ENCODE measurements around the gene PTPN13.

The PTPN13 gene

GRCh38 chr4:86833615-86834014 lies 239.5 kb downstream of the PTPN13 start:
- Histone ChIP-seq H3K4me3 (ENCODE audit: low read depth, low read length) (no peak overlapping the region), H3K9ac (ENCODE audit: low read depth, low read length) (no peak overlapping the region), H3K9me3 (ENCODE audit: control insufficient read depth, insufficient read depth, low read length) (no peaks in the 10 kb centered on the region), H3K27me3 (ENCODE audit: control insufficient read depth, insufficient read depth, low read length) (no peaks in the 10 kb centered on the region), H3K36me3 (ENCODE audit: control insufficient read depth, insufficient read depth, low read length) (no peaks in the 10 kb centered on the region), H3K4me1 (ENCODE audit: control insufficient read depth, insufficient read depth, low read length) (no peaks in the 10 kb centered on the region)

GRCh38 chr4:86834901-86835300 lies 240.8 kb downstream of the PTPN13 start:
- Histone ChIP-seq H3K9ac (ENCODE audit: low read depth, low read length) (no peak overlapping the region), H3K4me3 (ENCODE audit: low read depth, low read length) (no peak overlapping the region), H3K36me3 (ENCODE audit: control insufficient read depth, insufficient read depth, low read length) (no peaks in the 10 kb centered on the region), H3K9me3 (ENCODE audit: control insufficient read depth, insufficient read depth, low read length) (no peaks in the 10 kb centered on the region), H3K27me3 (ENCODE audit: control insufficient read depth, insufficient read depth, low read length) (no peaks in the 10 kb centered on the region), H3K4me1 (ENCODE audit: control insufficient read depth, insufficient read depth, low read length) (no peaks in the 10 kb centered on the region)

DNA sequence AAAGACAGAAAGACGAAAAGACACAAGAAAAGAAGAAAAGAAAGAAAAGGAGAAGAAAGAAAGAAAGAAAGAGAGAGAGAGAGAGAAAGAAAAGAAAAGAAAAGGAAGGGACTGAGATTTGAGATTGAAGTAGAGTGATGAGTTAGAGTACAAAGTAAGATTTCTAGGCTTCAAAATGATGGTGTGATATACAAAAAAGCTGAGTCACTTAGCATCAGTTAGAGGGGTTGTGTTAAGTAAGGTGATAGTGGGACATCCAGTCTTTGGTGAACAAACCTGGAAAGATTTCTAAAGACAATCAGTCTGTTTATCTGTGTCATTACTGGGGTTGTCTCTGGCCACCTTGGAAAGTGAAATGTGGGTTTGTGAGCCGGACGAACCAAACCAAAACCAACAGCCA lies 241.6 kb downstream of the PTPN13 start:
- Histone ChIP-seq H3K9me3 (ENCODE audit: control insufficient read depth, insufficient read depth, low read length) (no peaks in the 10 kb centered on the region), H3K36me3 (ENCODE audit: control insufficient read depth, insufficient read depth, low read length) (no peaks in the 10 kb centered on the region), H3K27me3 (ENCODE audit: control insufficient read depth, insufficient read depth, low read length) (no peaks in the 10 kb centered on the region), H3K9ac (ENCODE audit: low read depth, low read length) (no peak overlapping the region), H3K4me1 (ENCODE audit: control insufficient read depth, insufficient read depth, low read length) (no peaks in the 10 kb centered on the region), H3K4me3 (ENCODE audit: low read depth, low read length) (no peak overlapping the region)

- Histone ChIP-seq H3K4me3 (ENCODE audit: low read depth, low read length) (no peak overlapping the region), H3K9ac (ENCODE audit: low read depth, low read length) (no peak overlapping the region), H3K27me3 (ENCODE audit: control insufficient read depth, insufficient read depth, low read length) (no peaks in the 10 kb centered on the region), H3K9me3 (ENCODE audit: control insufficient read depth, insufficient read depth, low read length) (no peaks in the 10 kb centered on the region), H3K36me3 (ENCODE audit: control insufficient read depth, insufficient read depth, low read length) (no peaks in the 10 kb centered on the region), H3K4me1 (ENCODE audit: control insufficient read depth, insufficient read depth, low read length) (no peaks in the 10 kb centered on the region)
Observed at GRCh38 chr4:86837691-86838503, 243.8 kb downstream of the PTPN13 start.

GRCh38 chr4:86840858-86841257 lies 246.7 kb downstream of the PTPN13 start:
- no peak overlapping the region for H3K4me3 ChIP-seq (ENCODE audit: low read depth, low read length)
- no peaks in the 10 kb centered on the region for H3K36me3 ChIP-seq (ENCODE audit: control insufficient read depth, insufficient read depth, low read length)
- H3K9ac ChIP-seq (ENCODE audit: low read depth, low read length): no peak overlapping the region
- H3K4me1 ChIP-seq (ENCODE audit: control insufficient read depth, insufficient read depth, low read length): no peaks in the 10 kb centered on the region
- no peaks in the 10 kb centered on the region for H3K9me3 ChIP-seq (ENCODE audit: control insufficient read depth, insufficient read depth, low read length)
- no peaks in the 10 kb centered on the region for H3K27me3 ChIP-seq (ENCODE audit: control insufficient read depth, insufficient read depth, low read length)

DNA sequence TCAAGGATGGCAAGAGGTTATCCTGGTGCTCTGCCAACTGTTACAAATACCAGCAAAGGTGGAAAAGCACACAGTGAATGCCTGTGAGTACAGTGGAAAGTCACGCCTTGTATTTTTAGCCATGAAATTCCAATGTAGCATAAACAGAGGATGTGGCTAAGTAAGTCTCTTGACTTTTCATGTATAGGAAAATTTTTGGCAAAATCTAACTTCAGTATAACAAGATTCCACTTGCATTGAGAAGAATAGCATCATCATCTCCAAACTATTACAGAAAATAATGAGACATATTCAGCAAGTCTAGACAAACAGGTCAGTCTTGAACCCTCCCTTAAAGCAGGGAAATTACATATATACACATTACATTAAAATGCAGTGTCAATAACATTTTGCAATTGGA lies 247.2 kb downstream of the PTPN13 start:
- Histone ChIP-seq H3K9ac (ENCODE audit: low read depth, low read length) (no peak overlapping the region), H3K27me3 (ENCODE audit: control insufficient read depth, insufficient read depth, low read length) (no peaks in the 10 kb centered on the region), H3K36me3 (ENCODE audit: control insufficient read depth, insufficient read depth, low read length) (no peaks in the 10 kb centered on the region), H3K4me3 (ENCODE audit: low read depth, low read length) (no peak overlapping the region), H3K4me1 (ENCODE audit: control insufficient read depth, insufficient read depth, low read length) (no peaks in the 10 kb centered on the region), H3K9me3 (ENCODE audit: control insufficient read depth, insufficient read depth, low read length) (no peaks in the 10 kb centered on the region)

DNA sequence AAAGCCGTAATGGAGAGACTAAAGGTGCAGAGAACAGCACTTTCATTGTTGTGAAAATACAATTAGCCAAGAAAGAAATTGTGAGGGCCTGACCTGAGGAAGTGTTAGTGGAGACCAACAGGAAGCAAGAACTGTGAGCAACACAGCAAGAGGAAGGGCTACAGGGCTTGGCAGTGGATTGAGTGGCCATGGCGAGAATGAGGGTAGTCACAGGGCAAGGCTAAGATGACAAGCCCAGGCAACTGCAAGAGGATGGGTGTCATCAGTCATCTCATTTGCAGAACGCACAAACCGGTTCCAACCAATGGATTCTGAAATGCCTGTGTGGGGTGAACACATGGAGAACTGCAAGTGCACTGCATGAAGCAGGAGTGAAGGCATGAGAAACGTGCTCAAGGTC lies 251.5 kb downstream of the PTPN13 start:
- Histone ChIP-seq H3K27me3 (ENCODE audit: control insufficient read depth, insufficient read depth, low read length) (peaks cover 5% of the 10 kb centered on the region), H3K4me3 (ENCODE audit: low read depth, low read length) (no peak overlapping the region), H3K36me3 (ENCODE audit: control insufficient read depth, insufficient read depth, low read length) (no peaks in the 10 kb centered on the region), H3K9me3 (ENCODE audit: control insufficient read depth, insufficient read depth, low read length) (no peaks in the 10 kb centered on the region), H3K4me1 (ENCODE audit: control insufficient read depth, insufficient read depth, low read length) (peaks cover 4% of the 10 kb centered on the region), H3K9ac (ENCODE audit: low read depth, low read length) (no peak overlapping the region)

DNA sequence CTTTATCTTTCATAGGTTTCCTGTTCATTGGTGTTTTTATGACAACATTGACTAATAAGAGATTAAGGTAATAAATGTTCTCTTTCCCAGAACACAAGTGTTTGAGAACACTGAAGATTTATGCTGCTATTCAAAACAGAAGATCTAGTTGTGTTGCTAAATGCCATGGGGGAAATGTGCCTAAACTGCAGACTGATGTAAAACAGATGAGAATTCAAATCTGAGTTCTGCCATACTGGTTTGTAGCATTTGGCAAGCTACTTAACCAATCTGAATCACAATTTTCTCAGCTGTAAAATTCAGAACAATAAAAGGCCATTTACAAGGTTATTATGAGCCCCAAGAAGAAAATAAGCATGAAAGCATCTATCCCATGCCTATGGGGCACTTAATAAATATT lies 252.8 kb downstream of the PTPN13 start:
- Histone ChIP-seq H3K4me1 (ENCODE audit: control insufficient read depth, insufficient read depth, low read length) (peaks cover 4% of the 10 kb centered on the region), H3K9me3 (ENCODE audit: control insufficient read depth, insufficient read depth, low read length) (no peaks in the 10 kb centered on the region), H3K36me3 (ENCODE audit: control insufficient read depth, insufficient read depth, low read length) (no peaks in the 10 kb centered on the region), H3K4me3 (ENCODE audit: low read depth, low read length) (no peak overlapping the region), H3K27me3 (ENCODE audit: control insufficient read depth, insufficient read depth, low read length) (peaks cover 5% of the 10 kb centered on the region), H3K9ac (ENCODE audit: low read depth, low read length) (no peak overlapping the region)

GRCh38 chr4:86847571-86847970 lies 253.5 kb downstream of the PTPN13 start:
- no peaks in the 10 kb centered on the region for H3K36me3 ChIP-seq (ENCODE audit: control insufficient read depth, insufficient read depth, low read length)
- peaks cover 4% of the 10 kb centered on the region for H3K4me1 ChIP-seq (ENCODE audit: control insufficient read depth, insufficient read depth, low read length)
- H3K9me3 ChIP-seq (ENCODE audit: control insufficient read depth, insufficient read depth, low read length): no peaks in the 10 kb centered on the region
- H3K9ac ChIP-seq (ENCODE audit: low read depth, low read length): no peak overlapping the region
- H3K4me3 ChIP-seq (ENCODE audit: low read depth, low read length): no peak overlapping the region
- H3K27me3 ChIP-seq (ENCODE audit: control insufficient read depth, insufficient read depth, low read length): peaks cover 5% of the 10 kb centered on the region

- Histone ChIP-seq H3K4me1 (ENCODE audit: control insufficient read depth, insufficient read depth, low read length) (peaks cover 4% of the 10 kb centered on the region), H3K27me3 (ENCODE audit: control insufficient read depth, insufficient read depth, low read length) (peaks cover 5% of the 10 kb centered on the region), H3K9ac (ENCODE audit: low read depth, low read length) (no peak overlapping the region), H3K9me3 (ENCODE audit: control insufficient read depth, insufficient read depth, low read length) (no peaks in the 10 kb centered on the region), H3K36me3 (ENCODE audit: control insufficient read depth, insufficient read depth, low read length) (no peaks in the 10 kb centered on the region), H3K4me3 (ENCODE audit: low read depth, low read length) (no peak overlapping the region)
Observed at GRCh38 chr4:86848136-86848535, 254.0 kb downstream of the PTPN13 start.

- no peaks in the 10 kb centered on the region for H3K36me3 ChIP-seq (ENCODE audit: control insufficient read depth, insufficient read depth, low read length)
- H3K9ac ChIP-seq (ENCODE audit: low read depth, low read length): no peak within 1 kb of the TSS
Observed at GRCh38 chr4:86848732-86849619, 254.9 kb downstream of the PTPN13 start, which contains the start of gene SLC10A6. Gene SLC10A6, minus strand, starts transcription at chr4:86849384. Its CDS starts 269 bp downstream, at chr4:86849115.

DNA sequence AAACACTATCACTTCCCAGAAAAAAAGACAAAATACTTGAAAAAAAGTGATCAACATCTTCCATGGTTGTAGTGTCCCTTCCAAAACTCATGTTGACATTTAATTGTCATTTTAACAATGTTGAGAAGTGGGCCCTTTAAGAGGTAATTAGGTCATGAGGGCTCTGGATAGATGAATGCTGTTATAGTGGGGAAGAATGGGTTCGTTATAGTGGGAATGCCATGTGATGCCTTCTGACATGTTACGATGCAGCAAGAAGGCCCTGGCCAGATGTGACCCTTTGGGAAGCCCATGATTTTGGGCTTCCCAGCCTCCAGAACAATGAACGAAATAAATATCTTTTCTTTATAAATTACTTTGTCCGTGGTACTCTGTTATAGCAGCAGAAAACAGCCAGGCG lies 259.1 kb downstream of the PTPN13 start:
- no peak overlapping the region for H3K4me3 ChIP-seq (ENCODE audit: low read depth, low read length)
- H3K27me3 ChIP-seq (ENCODE audit: control insufficient read depth, insufficient read depth, low read length): peaks cover 27% of the 10 kb centered on the region
- H3K4me1 ChIP-seq (ENCODE audit: control insufficient read depth, insufficient read depth, low read length): peaks cover 8% of the 10 kb centered on the region
- no peak overlapping the region for H3K9ac ChIP-seq (ENCODE audit: low read depth, low read length)
- no peaks in the 10 kb centered on the region for H3K9me3 ChIP-seq (ENCODE audit: control insufficient read depth, insufficient read depth, low read length)
- H3K36me3 ChIP-seq (ENCODE audit: control insufficient read depth, insufficient read depth, low read length): no peaks in the 10 kb centered on the region

More at GRCh38 chr4:86848732-86849619, 254.9 kb downstream of the PTPN13 start, which contains the start of gene SLC10A6:
- no peaks in the 10 kb centered on the region for H3K9me3 ChIP-seq (ENCODE audit: control insufficient read depth, insufficient read depth, low read length)
- peaks cover 5% of the 10 kb centered on the region for H3K27me3 ChIP-seq (ENCODE audit: control insufficient read depth, insufficient read depth, low read length)
- H3K4me3 ChIP-seq (ENCODE audit: low read depth, low read length): no peak within 1 kb of the TSS
- peaks cover 4% of the 10 kb centered on the region for H3K4me1 ChIP-seq (ENCODE audit: control insufficient read depth, insufficient read depth, low read length)

Measured in iPS-15b (cell line).